ENCODE data around the gene TRAF7.
"Not testable (repeated sequence)": the region's sequence is repeated elsewhere in the genome, so short reads cannot be mapped to it uniquely, and the experiment has no call there.

Gene TRAF7

DNA sequence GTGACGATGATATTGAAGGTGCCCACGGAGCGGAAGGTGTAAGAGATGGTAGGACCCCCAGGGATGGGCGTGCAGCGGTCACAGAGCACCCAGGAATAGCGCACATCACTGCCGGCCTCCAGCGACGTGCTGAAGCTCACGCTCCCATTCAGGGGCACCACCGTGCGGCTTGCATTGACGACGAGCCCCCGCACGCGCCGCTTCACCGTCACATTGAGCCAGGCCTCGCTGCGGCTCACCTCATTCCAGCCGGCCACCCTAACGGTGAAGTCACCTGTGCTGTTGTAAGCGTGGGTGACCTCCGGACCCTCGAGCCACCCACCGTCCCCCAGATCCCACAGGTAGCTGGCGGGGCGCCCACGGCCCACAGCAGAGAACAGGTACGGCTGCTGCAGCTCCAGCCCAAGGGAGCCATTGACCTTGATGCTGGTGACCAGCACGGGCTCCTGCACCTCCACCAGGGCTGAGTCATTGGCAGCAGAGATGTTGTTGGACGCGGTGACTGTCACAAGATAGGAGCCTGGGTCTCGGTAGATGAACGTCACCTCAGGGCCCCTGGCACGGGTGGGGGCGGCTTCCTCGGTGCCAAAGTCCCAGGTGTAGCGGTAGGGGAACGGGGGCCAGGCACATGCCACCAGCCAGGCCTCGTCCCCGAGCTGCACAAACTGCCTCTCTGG lies 45.1 kb upstream of the TRAF7 start:
- H3K4me2 ChIP-seq (ENCODE audit: low read depth, low read length, poor library complexity, severe bottlenecking); H2AFZ ChIP-seq (ENCODE audit: low read depth, low read length, severe bottlenecking); H4K20me1 ChIP-seq (ENCODE audit: low read depth, low read length); H3K36me3 ChIP-seq (ENCODE audit: low read length); H3F3A ChIP-seq (ENCODE audit: insufficient read depth); H3K9me2 ChIP-seq (replicated peaks; ENCODE audit: insufficient read depth, low read length); H3K79me2 ChIP-seq (ENCODE audit: insufficient read depth, low read length); H3K4me3 ChIP-seq (ENCODE audit: insufficient read depth, low read length, poor library complexity, severe bottlenecking); H3K9ac ChIP-seq (ENCODE audit: low read length); H3K27me3 ChIP-seq (ENCODE audit: low read length); H3K9me3 ChIP-seq (ENCODE audit: insufficient read depth, low read length); H3K27ac ChIP-seq (ENCODE audit: low read depth, low read length): not testable (repeated sequence)

- H3K27ac ChIP-seq (ENCODE audit: low read depth, low read length); H3K4me2 ChIP-seq (ENCODE audit: low read depth, low read length, poor library complexity, severe bottlenecking); H3K36me3 ChIP-seq (ENCODE audit: low read length); H3K79me2 ChIP-seq (ENCODE audit: insufficient read depth, low read length); H3K4me3 ChIP-seq (ENCODE audit: insufficient read depth, low read length, poor library complexity, severe bottlenecking); H3K9me3 ChIP-seq (ENCODE audit: insufficient read depth, low read length); H4K20me1 ChIP-seq (ENCODE audit: low read depth, low read length); H2AFZ ChIP-seq (ENCODE audit: low read depth, low read length, severe bottlenecking); H3F3A ChIP-seq (ENCODE audit: insufficient read depth); H3K9ac ChIP-seq (ENCODE audit: low read length); H3K27me3 ChIP-seq (ENCODE audit: low read length); H3K9me2 ChIP-seq (replicated peaks; ENCODE audit: insufficient read depth, low read length): not testable (repeated sequence)
Measured at GRCh38 chr16:2111009-2111353, 44.6 kb upstream of the TRAF7 start.

DNA sequence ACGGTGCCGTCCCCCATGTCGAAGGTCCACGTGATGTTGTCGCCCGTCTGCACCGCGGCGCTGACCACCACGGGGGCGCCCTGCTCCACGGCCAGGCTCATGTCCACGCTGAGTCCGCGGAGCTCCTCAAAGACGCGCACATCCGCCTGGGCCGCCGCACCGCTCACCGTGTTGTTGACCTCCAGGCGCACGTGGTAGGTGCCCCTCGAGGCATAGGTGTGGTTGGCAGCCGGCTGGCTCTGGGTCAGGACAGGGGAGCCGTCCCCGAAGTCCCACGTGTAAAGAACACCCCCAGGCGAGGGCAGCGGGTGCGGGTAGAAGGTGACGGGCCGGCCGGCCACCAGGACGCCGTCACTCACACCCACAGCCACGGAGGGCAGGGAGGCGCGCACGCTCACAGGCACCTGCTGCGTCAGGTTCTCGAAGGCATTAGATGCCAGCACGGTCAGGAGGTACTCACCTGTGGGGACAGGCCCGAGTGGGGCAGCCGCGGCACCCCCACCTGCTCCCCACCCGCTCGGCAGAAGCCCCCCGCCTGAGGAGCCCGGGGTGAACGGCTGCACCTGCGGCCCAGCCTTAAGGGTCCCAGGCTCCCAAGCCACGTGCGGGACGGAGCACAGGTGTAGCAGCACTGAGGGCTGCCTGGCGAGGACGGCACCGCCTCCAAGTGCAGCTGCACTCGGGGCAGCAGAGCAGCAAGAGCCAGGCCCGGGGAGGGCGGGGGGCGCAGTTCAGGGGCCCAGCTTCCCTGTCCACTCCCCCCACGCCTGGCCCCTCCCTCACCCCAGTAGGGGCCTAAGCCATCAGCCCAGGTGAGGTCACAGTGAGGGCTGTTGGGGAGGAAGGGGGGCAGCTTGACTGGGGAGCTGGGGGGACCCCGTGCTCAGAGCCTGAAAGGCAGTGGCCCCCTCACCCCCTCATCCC lies 43.9 kb upstream of the TRAF7 start:
- not testable (repeated sequence) for H3K9me3 ChIP-seq (ENCODE audit: insufficient read depth, low read length); H3K27ac ChIP-seq (ENCODE audit: low read depth, low read length); H4K20me1 ChIP-seq (ENCODE audit: low read depth, low read length); H2AFZ ChIP-seq (ENCODE audit: low read depth, low read length, severe bottlenecking); H3K9me2 ChIP-seq (replicated peaks; ENCODE audit: insufficient read depth, low read length); H3K27me3 ChIP-seq (ENCODE audit: low read length); H3K9ac ChIP-seq (ENCODE audit: low read length); H3K4me2 ChIP-seq (ENCODE audit: low read depth, low read length, poor library complexity, severe bottlenecking); H3K36me3 ChIP-seq (ENCODE audit: low read length); H3F3A ChIP-seq (ENCODE audit: insufficient read depth); H3K4me3 ChIP-seq (ENCODE audit: insufficient read depth, low read length, poor library complexity, severe bottlenecking); H3K79me2 ChIP-seq (ENCODE audit: insufficient read depth, low read length)

DNA sequence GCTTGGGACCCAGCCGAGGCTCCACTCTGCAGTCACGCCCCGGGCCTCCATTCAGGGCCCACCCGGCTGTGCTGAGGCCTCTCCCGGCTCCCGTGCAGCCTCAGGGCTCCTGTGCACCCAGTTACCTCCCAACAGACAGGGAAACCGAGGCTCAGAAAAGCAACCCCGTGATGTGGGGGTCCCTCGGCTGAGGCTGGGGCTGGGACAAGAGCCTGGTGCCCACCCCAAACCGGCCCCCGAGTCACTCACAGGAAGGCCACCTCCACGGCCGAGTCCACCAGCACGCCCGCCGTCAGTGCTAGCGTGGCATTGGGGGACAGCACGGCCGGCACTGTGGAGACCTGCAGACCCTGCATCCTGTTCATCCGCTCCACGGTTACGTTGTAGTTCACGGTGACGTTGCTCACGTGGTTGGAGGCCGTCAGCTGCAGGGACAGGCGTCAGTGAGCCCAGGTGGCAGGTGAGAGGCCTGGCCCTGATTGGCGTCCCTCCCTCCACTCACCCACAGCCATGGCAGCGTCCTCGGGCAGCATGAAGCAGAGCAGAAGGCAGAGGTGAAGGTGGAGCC lies 43.0 kb upstream of the TRAF7 start:
- H4K20me1 ChIP-seq (ENCODE audit: low read depth, low read length); H3K36me3 ChIP-seq (ENCODE audit: low read length); H2AFZ ChIP-seq (ENCODE audit: low read depth, low read length, severe bottlenecking); H3K9me3 ChIP-seq (ENCODE audit: insufficient read depth, low read length); H3K79me2 ChIP-seq (ENCODE audit: insufficient read depth, low read length); H3K9ac ChIP-seq (ENCODE audit: low read length); H3K27me3 ChIP-seq (ENCODE audit: low read length); H3K27ac ChIP-seq (ENCODE audit: low read depth, low read length); H3K9me2 ChIP-seq (replicated peaks; ENCODE audit: insufficient read depth, low read length); H3F3A ChIP-seq (ENCODE audit: insufficient read depth); H3K4me2 ChIP-seq (ENCODE audit: low read depth, low read length, poor library complexity, severe bottlenecking); H3K4me3 ChIP-seq (ENCODE audit: insufficient read depth, low read length, poor library complexity, severe bottlenecking): not testable (repeated sequence)

- H3K27me3 ChIP-seq (ENCODE audit: low read length); H3K9ac ChIP-seq (ENCODE audit: low read length); H2AFZ ChIP-seq (ENCODE audit: low read depth, low read length, severe bottlenecking); H3F3A ChIP-seq (ENCODE audit: insufficient read depth); H3K79me2 ChIP-seq (ENCODE audit: insufficient read depth, low read length); H3K9me2 ChIP-seq (replicated peaks; ENCODE audit: insufficient read depth, low read length); H3K4me3 ChIP-seq (ENCODE audit: insufficient read depth, low read length, poor library complexity, severe bottlenecking); H4K20me1 ChIP-seq (ENCODE audit: low read depth, low read length); H3K27ac ChIP-seq (ENCODE audit: low read depth, low read length); H3K9me3 ChIP-seq (ENCODE audit: insufficient read depth, low read length); H3K36me3 ChIP-seq (ENCODE audit: low read length); H3K4me2 ChIP-seq (ENCODE audit: low read depth, low read length, poor library complexity, severe bottlenecking): not testable (repeated sequence)
Measured at GRCh38 chr16:2114225-2114624, 41.4 kb upstream of the TRAF7 start.

GRCh38 chr16:2114885-2115590 lies 40.5 kb upstream of the TRAF7 start:
- H3K9me2 ChIP-seq (replicated peaks; ENCODE audit: insufficient read depth, low read length); H3K27ac ChIP-seq (ENCODE audit: low read depth, low read length); H3K36me3 ChIP-seq (ENCODE audit: low read length); H3K4me3 ChIP-seq (ENCODE audit: insufficient read depth, low read length, poor library complexity, severe bottlenecking); H3F3A ChIP-seq (ENCODE audit: insufficient read depth); H2AFZ ChIP-seq (ENCODE audit: low read depth, low read length, severe bottlenecking); H3K4me2 ChIP-seq (ENCODE audit: low read depth, low read length, poor library complexity, severe bottlenecking); H3K9ac ChIP-seq (ENCODE audit: low read length); H3K9me3 ChIP-seq (ENCODE audit: insufficient read depth, low read length); H4K20me1 ChIP-seq (ENCODE audit: low read depth, low read length); H3K79me2 ChIP-seq (ENCODE audit: insufficient read depth, low read length); H3K27me3 ChIP-seq (ENCODE audit: low read length): not testable (repeated sequence)
